ENCODE data around the gene NEUROG1. TPM values are rescaled to one million over a fixed set of nuclear protein-coding genes. Genes with fewer than 3 reads are reported as not detected.

Gene NEUROG1
- total RNA-seq, 4 donors from 2014 or later, result not detected

GRCh38 chr5:135508496-135509005, 27.2 kb downstream of the NEUROG1 start:
- DNase-seq (ENCODE audit: low spot score) (no peak), ATAC-seq (ENCODE audit: low FRiP score) (no peak)
- no peak for TF ChIP-seq CTCF (IDR thresholded peaks at IDR 0.05)

DNA sequence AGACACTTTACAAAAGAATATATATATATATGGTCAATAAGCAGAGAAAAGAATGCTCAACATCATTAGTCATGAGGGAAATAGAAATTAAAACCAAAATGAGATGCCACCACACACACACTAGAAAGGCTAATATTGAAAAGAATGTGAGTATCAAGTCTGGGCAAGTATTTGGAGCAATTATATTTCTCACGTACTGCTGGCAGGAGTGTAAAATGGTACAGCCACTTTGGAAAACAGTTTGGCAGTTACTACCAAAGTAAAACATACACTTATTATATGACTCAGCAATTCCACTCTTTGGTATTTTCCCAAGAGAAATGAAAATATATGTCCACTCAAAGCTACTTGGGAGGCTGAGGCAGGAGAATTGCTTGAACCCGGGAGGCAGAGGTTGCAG, 29.8 kb downstream of the NEUROG1 start:
- DNase-seq (ENCODE audit: low spot score) (no peak), ATAC-seq (ENCODE audit: low FRiP score) (no peak)
- TF ChIP-seq CTCF (IDR thresholded peaks at IDR 0.05), result no peak

- no peak for ATAC-seq (ENCODE audit: low FRiP score)
- DNase-seq (ENCODE audit: low spot score), result no peak
- TF ChIP-seq CTCF (IDR thresholded peaks at IDR 0.05), result no peak
These were observed 31.4 kb downstream of the NEUROG1 start for GRCh38 chr5:135504376-135504775.

GRCh38 chr5:135503871-135504270, 31.9 kb downstream of the NEUROG1 start:
- TF ChIP-seq CTCF (IDR thresholded peaks at IDR 0.05), result no peak
- ATAC-seq (ENCODE audit: low FRiP score) (no peak), DNase-seq (ENCODE audit: low spot score) (no peak)

GRCh38 chr5:135502836-135503520, 32.8 kb downstream of the NEUROG1 start:
- no peak for DNase-seq (ENCODE audit: low spot score)
- TF ChIP-seq CTCF (IDR thresholded peaks at IDR 0.05), result no peak
- ATAC-seq (ENCODE audit: low FRiP score), result no peak

- TF ChIP-seq CTCF (IDR thresholded peaks at IDR 0.05), result no peak
- ATAC-seq (ENCODE audit: low FRiP score) (no peak), DNase-seq (ENCODE audit: low spot score) (no peak)
These were observed 33.8 kb downstream of the NEUROG1 start for GRCh38 chr5:135501965-135502364.

- ATAC-seq (ENCODE audit: low FRiP score), result no peak
- TF ChIP-seq CTCF (IDR thresholded peaks at IDR 0.05), result no peak
These were observed 37.1 kb downstream of the NEUROG1 start for GRCh38 chr5:135498637-135498995.

More at GRCh38 chr5:135498637-135498995, 37.1 kb downstream of the NEUROG1 start:
- no peak for DNase-seq (ENCODE audit: low spot score)

All from omental fat pad (tissue), 4 donors.